ENCODE data around the gene CDR2. TPM values are rescaled to one million over a fixed set of nuclear protein-coding genes. Genes with fewer than 3 reads are reported as not detected.

CDR2 gene
- total RNA-seq, 1 donor from 2014 or later: 57.6 TPM

- Mint-ChIP-seq H3K4me3 (ENCODE audit: unreplicated experiment) (no peak overlapping the region), H3K9me3 (ENCODE audit: unreplicated experiment) (peaks cover 23% of the 10 kb centered on the region), H3K36me3 (ENCODE audit: low read depth, unreplicated experiment) (peaks cover 53% of the 10 kb centered on the region), H3K27me3 (ENCODE audit: low read depth, unreplicated experiment) (no peaks in the 10 kb centered on the region), H3K4me1 (ENCODE audit: low read depth, unreplicated experiment) (peaks cover 3% of the 10 kb centered on the region), H3K27ac (ENCODE audit: unreplicated experiment) (no peak overlapping the region)
- H3K9me3 ChIP-seq (ENCODE audit: insufficient read depth, low read depth, low read length): no peaks in the 10 kb centered on the region
- H3K36me3 ChIP-seq (ENCODE audit: insufficient read depth, low read length): peaks cover 45% of the 10 kb centered on the region
- TF ChIP-seq EZH2 (IDR thresholded peaks at IDR 0.05; ENCODE audit: insufficient read depth, low read length): no peak
- TF ChIP-seq CTCF (IDR thresholded peaks at IDR 0.05; ENCODE audit: insufficient read depth, low read depth, low read length): no peak
- H3K27ac ChIP-seq (ENCODE audit: low read depth, low read length): no peak overlapping the region
- no peak overlapping the region for H2AFZ ChIP-seq (ENCODE audit: low read depth, low read length)
- H3K27me3 ChIP-seq (ENCODE audit: insufficient read depth, low read length): no peaks in the 10 kb centered on the region
- peaks cover 34% of the 10 kb centered on the region for H4K20me1 ChIP-seq (ENCODE audit: insufficient read depth, low read length)
- DNase-seq (ENCODE audit: low read depth) (no peak), FAIRE-seq (no peak)
- H3K79me2 ChIP-seq (ENCODE audit: insufficient read depth, low read length): peaks cover 18% of the 10 kb centered on the region
- H3K4me2 ChIP-seq (ENCODE audit: low read length): no peak overlapping the region
- H3K4me1 ChIP-seq (ENCODE audit: insufficient read depth, low read length): no peaks in the 10 kb centered on the region
- H3K4me3 ChIP-seq (ENCODE audit: insufficient read depth, low read depth, low read length): no peak overlapping the region
- H3K9ac ChIP-seq (ENCODE audit: low read length): no peak overlapping the region
These were observed 37.4 kb downstream of the CDR2 start for GRCh38 chr16:22337045-22337444.

GRCh38 chr16:22336581-22336980 lies 37.8 kb downstream of the CDR2 start:
- Histone ChIP-seq H3K4me2 (ENCODE audit: low read length) (no peak overlapping the region), H3K36me3 (ENCODE audit: insufficient read depth, low read length) (peaks cover 48% of the 10 kb centered on the region), H3K79me2 (ENCODE audit: insufficient read depth, low read length) (peaks cover 18% of the 10 kb centered on the region), H3K4me3 (ENCODE audit: insufficient read depth, low read depth, low read length) (no peak overlapping the region), H3K4me1 (ENCODE audit: insufficient read depth, low read length) (no peaks in the 10 kb centered on the region), H2AFZ (ENCODE audit: low read depth, low read length) (no peak overlapping the region), H3K27ac (ENCODE audit: low read depth, low read length) (no peak overlapping the region), H3K9ac (ENCODE audit: low read length) (no peak overlapping the region), H4K20me1 (ENCODE audit: insufficient read depth, low read length) (peaks cover 39% of the 10 kb centered on the region), H3K9me3 (ENCODE audit: insufficient read depth, low read depth, low read length) (no peaks in the 10 kb centered on the region), H3K27me3 (ENCODE audit: insufficient read depth, low read length) (no peaks in the 10 kb centered on the region)
- Mint-ChIP-seq H3K4me3 (ENCODE audit: unreplicated experiment) (no peak overlapping the region), H3K27me3 (ENCODE audit: low read depth, unreplicated experiment) (no peaks in the 10 kb centered on the region), H3K27ac (ENCODE audit: unreplicated experiment) (no peak overlapping the region), H3K36me3 (ENCODE audit: low read depth, unreplicated experiment) (peaks cover 55% of the 10 kb centered on the region), H3K4me1 (ENCODE audit: low read depth, unreplicated experiment) (peaks cover 3% of the 10 kb centered on the region), H3K9me3 (ENCODE audit: unreplicated experiment) (peaks cover 23% of the 10 kb centered on the region)
- DNase-seq (ENCODE audit: low read depth) (no peak), FAIRE-seq (no peak)
- TF ChIP-seq EZH2 (IDR thresholded peaks at IDR 0.05; ENCODE audit: insufficient read depth, low read length): no peak

GRCh38 chr16:22335668-22336246 lies 38.7 kb downstream of the CDR2 start:
- H3K9me3 Mint-ChIP-seq (ENCODE audit: unreplicated experiment): peaks cover 19% of the 10 kb centered on the region
- no peak overlapping the region for H3K27ac Mint-ChIP-seq (ENCODE audit: unreplicated experiment)
- no peak overlapping the region for H3K4me3 Mint-ChIP-seq (ENCODE audit: unreplicated experiment)
- Histone ChIP-seq H3K4me1 (ENCODE audit: insufficient read depth, low read length) (no peaks in the 10 kb centered on the region), H3K4me3 (ENCODE audit: insufficient read depth, low read depth, low read length) (no peak overlapping the region), H3K27ac (ENCODE audit: low read depth, low read length) (no peak overlapping the region), H3K36me3 (ENCODE audit: insufficient read depth, low read length) (peaks cover 51% of the 10 kb centered on the region), H2AFZ (ENCODE audit: low read depth, low read length) (no peak overlapping the region), H3K9ac (ENCODE audit: low read length) (no peak overlapping the region), H4K20me1 (ENCODE audit: insufficient read depth, low read length) (peaks cover 45% of the 10 kb centered on the region), H3K27me3 (ENCODE audit: insufficient read depth, low read length) (no peaks in the 10 kb centered on the region), H3K4me2 (ENCODE audit: low read length) (no peak overlapping the region), H3K79me2 (ENCODE audit: insufficient read depth, low read length) (peaks cover 18% of the 10 kb centered on the region), H3K9me3 (ENCODE audit: insufficient read depth, low read depth, low read length) (no peaks in the 10 kb centered on the region)
- DNase-seq (ENCODE audit: low read depth) (no peak), FAIRE-seq (no peak)
- no peaks in the 10 kb centered on the region for H3K27me3 Mint-ChIP-seq (ENCODE audit: low read depth, unreplicated experiment)
- peaks cover 54% of the 10 kb centered on the region for H3K36me3 Mint-ChIP-seq (ENCODE audit: low read depth, unreplicated experiment)
- TF ChIP-seq CTCF (IDR thresholded peaks at IDR 0.05; ENCODE audit: insufficient read depth, low read depth, low read length): no peak
- no peak for TF ChIP-seq EZH2 (IDR thresholded peaks at IDR 0.05; ENCODE audit: insufficient read depth, low read length)
- H3K4me1 Mint-ChIP-seq (ENCODE audit: low read depth, unreplicated experiment): peaks cover 3% of the 10 kb centered on the region

All from astrocyte (in vitro differentiated cells and primary cell).